Fibroblast of the conjunctiva (primary cell): ENCODE measurements around the gene CHAF1A.

Experiments
- DNase-seq: peaks from one replicate; pipeline ENCODE4 v3.0.0-alpha.2; 2010; ENCODE audit warnings: low read depth

Gene CHAF1A

DNA sequence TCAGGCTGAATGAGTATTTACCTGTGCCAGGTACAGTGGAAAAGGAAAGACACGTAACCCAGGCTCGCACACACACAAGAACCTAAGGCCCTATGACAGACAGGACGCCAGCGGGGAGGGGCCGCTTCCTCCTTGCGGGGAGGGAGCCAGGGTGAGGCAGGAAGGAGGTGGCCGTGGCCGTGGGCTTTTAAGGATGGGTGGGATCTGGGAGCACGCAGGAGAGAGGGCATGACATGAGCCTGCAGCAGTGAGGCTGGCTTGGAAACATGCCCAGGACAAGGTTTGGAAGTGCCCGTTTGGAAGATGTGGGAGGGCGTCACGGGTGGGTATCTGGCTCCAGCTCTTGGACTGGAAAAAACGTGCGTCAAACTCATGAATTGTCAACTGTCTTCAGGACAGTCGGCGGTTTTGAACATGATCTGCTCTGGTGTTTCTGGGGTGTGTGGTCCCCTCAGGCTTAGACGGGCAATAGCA is 22.1 kb upstream of the CHAF1A start:
- DNase-seq: no peak

DNA sequence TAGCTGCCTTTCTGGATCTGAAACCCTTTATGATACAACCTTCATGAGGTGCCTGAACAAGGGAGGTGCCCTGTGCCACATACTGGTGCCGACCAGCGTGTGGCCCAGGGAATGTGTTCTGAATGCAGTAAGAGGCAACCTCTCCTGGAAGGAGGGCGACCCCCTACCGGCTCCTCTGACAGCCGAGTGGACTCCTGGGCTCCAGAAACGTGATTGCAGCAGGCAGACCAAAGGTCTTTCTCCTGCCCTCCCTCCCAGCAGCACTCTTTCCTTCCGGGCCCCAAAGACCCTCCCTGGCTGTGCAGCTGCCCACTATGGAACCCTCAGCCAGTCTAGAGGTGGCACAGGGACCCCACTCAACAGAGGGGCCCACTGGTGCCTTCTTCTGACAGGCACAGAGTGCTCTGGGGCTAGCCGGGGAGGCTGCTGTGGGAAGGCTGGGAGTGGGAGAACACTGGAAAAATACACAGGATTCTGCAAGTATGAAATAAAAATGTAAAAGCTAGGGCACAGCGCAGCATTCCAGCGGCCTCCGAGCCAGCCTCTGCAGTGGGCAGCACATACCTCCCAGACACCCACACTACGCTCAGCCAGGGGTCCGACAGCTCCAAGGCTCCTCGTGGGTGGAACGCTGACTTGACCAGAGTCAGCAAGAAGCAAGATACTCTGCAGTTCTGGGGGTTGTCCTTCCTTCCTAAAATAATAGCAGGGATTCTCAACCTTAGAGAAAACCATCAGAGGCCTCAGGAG is 17.0 kb upstream of the CHAF1A start:
- DNase-seq: no peak

DNA sequence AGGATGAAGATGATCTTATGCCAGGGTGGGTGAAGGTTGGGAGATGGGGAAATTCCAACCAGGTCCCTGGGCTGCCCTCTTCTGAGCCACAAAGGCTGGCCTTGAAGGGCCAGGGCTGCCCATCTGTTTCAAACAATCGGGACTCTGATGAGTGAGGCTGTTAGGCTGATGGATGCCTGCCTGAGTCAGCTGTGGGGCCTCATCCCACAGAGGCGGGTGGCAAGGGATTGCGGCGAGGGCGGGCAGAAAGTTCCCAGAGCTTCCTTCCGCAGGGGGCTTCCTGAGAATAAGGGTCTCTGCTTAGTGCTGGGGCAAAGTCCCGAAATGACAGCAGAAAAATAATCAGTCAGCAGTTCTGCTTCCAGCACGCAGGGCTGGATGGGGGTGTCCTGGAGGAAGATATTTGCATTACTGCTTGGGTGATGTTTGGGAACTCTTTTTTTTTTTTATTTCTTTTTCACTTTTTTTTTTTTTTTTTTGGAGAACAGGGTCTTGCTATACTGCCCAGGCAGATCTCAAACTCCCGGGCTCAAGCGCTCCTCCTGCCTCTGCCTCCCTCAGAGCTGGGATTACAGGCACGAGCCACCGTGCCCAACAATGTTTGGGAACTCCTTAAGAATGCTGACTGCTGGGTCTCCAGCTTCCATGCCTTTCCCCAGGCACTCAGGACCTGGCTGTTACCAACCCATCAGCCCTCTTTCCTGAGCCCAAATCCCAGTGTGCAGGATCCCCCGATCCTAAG is 16.2 kb upstream of the CHAF1A start:
- no peak for DNase-seq

DNA sequence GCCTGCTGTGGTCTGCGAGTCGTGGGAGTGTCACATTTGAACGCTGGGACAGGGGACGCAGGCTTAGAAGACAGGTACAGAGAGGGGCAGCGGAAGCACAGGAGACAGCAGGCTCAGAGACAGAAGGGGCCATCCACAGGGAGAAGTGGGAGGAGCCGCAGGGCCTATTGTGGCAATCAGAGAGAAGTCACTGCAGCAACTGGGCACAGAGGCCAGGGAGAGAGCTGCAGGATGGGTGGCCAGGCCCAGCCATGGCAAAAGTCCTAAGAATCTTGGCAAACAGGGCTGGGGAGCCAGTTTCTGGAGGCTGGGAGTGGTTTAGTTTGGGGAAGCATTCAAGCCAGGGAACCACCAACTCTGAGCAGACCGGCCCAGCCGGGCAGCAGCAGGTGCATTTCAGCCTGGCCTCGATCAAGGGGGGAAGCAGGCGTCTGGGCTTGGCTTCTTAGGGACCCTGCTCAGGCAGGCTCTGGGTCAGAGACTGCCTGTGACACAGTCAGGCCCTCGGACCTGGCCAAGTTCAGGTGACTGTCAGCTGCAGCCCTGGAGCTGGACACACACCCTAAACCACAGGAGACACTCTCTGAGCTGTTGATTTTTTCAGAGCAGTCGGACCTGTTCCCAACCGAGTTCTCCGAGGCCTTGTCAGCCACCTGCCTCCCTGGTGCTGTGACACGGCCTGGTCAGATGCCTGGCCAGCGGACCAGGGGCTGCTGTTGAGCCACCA is 13.9 kb upstream of the CHAF1A start:
- no peak for DNase-seq

DNA sequence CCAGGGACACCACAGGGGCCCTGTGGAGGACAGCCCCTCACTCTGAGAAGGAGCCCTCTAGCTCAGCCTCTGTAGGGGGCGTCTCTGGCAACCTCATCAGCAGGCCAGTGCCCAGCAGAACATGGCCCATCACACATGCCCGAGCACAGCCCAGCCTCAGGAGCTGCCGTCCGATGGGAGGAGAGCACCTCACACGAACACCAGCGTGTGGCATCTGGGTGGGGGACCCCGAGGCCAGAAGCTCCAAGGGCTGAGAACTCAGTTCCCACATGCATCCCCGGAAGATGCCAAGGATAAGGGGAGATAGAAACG is 13.4 kb upstream of the CHAF1A start:
- no peak for DNase-seq

DNA sequence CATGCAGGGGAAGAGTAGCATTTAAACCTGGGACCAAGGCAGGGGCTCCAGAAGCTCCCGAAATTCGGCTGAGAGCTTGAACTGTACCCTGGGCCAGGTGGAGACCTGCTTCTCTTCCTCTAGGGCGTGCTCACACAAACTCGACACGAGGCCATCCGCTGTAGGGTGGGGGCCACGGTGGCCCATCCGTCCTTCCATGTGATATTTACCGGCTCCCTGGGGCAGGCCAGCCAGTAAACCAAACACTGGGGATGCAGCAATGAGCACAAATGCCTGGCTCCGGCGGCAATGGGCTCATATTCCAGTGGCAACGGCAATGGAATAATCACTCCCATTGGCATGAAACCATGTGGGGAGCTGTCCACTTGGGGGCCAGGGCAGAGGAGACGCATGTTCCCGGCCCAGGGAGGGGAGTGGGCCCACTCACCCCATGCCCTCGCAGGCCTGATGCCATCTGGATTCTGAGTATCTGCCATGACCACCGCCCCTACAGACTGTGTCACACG is 12.9 kb upstream of the CHAF1A start:
- no peak for DNase-seq

DNA sequence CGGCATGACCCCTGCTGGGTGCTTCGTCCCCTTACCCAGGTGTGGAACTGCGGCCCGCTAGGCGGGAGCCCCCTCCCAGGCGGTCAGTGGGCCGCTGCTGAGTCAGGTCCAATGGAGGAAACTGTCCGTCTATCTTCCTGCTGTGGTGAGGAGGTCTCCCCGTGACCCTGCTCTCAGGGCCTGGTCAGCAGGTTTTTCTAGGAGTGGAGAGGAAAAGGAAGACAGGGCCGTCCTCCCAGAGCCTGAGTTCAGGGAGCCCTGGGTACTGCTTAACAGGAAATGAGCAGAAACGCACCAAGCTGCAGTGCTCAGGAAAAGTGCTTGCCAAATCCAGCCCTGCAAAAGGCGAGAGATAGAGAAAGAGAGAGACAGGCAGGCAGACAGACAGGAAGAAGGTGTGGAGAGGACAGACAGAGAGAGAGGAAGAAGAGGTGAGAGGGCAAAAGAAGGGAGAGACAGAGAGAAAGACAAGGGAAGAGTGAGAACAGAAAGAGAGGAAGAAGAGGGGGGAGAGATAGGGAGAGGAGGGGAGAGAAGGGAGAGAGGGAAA is 12.3 kb upstream of the CHAF1A start:
- no peak for DNase-seq

DNA sequence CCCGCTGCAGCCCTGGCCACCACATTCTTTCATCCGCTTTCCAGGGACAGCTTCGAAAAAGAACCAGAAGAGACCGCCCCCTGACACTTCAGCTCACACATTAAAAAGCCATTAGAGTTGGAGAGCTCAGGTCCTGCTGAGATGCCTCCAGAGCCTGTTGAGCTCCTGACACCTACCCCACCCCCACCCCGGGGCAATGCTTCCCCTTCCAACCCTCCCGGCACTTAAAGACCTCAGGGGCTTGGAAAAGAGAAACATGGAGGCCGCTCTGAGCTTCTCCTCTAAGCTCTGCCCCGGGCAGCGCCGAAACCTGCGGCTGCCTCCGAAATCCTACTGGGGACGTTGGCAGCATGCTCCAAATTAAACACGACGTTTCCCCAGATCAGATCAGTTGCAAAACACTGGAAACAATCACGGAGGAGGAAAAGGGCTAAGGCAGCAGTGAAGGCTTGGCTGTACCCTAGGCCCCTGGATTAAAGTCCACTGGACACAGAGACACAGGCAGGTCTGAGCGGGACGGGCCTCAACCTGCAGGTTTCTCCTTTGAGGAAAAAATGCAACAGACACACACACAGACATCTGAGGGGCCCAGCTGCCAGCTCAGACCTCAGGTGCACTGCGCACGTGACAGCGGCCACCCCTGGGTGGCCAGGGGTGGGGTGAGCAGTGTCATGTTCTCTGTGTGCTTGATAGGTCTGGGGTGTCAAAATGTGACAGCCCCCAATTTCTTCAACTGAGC is 11.7 kb upstream of the CHAF1A start:
- no peak for DNase-seq

DNA sequence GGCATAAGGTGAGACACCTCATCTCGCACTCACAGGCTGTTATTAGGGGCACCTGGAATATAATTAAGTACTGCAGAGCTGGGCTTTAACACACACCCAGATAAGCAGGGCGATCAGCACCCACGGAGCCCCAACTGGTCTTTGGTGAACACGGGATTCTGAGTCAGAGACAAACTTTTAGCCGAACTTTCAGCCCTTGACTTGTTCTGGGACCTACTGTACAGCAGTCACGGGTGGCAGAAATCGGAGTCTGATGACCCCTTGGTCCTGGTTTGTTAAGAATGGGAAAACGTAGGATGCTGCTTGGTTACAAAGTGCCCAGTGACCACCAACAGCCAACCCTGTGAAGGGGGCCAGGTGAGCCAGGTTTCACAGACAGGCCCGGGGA is 11.1 kb upstream of the CHAF1A start:
- no peak for DNase-seq

DNA sequence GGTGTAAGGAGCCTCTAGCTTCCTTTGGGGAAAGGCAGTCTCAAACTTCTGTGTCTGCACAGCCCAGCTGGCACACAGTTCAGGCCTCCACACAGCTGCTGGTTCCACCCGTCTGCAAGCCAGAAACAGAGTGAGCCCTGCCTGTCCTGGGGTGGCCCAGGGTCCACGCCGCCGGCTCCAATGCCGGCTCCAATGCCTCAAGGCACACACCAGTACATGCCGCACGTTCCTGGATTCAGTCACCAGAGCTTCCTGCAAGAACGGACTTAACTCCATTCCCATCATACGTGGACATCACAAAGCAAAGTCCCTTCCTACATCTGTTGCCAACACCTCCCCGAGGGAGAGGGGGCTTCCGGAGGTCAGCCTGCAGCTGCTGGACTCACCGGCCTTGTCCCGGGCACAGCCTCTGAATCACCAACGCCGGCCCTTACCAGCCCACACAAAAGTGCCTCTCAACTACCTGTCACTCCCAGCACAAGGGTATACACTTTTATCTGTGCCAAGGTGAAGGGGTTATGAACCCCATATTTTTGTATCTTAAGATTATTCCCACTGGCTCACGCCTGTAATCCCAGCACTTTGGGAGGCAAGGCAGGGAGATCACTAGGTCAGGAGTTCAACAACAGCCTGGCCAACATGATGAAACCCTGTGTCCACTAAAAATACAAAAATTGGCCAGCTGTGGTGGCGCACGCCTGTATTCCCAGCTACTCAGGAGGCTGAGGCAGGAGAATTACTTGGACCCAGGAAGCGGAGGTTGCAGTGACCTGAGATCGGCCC is 10.5 kb upstream of the CHAF1A start:
- DNase-seq: peak; percentile 47

DNA sequence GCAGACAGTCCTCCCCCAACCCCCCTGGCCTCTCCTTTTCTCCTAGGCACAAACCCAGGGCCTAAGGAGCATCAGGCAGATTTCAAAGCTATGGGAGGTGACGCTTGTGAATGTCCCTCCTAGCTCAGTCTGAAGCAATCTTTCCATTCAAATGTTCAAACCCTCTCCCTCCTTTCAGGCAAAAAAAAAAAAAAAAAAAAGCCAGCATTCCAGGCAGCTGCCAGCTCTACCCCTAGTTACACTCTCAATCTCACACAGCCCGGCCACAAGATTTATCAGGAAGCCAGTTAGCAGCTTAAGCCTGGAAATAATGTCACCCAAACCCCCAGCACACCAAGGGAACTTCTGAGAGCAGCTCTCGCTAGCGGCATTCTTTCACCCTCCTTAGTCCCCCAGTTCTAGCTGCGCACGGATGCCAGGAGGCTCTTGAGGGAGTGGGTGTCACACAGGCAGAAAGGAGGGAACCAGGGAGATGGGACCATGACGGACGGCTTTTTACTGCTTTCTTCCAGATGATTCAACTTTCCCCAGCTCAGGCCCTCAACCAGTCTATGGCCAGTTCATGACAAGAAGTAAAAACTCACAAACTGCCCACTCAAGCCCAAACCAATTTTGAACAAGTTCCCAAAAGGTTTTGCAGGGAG is 8.4 kb upstream of the CHAF1A start:
- no peak for DNase-seq

DNA sequence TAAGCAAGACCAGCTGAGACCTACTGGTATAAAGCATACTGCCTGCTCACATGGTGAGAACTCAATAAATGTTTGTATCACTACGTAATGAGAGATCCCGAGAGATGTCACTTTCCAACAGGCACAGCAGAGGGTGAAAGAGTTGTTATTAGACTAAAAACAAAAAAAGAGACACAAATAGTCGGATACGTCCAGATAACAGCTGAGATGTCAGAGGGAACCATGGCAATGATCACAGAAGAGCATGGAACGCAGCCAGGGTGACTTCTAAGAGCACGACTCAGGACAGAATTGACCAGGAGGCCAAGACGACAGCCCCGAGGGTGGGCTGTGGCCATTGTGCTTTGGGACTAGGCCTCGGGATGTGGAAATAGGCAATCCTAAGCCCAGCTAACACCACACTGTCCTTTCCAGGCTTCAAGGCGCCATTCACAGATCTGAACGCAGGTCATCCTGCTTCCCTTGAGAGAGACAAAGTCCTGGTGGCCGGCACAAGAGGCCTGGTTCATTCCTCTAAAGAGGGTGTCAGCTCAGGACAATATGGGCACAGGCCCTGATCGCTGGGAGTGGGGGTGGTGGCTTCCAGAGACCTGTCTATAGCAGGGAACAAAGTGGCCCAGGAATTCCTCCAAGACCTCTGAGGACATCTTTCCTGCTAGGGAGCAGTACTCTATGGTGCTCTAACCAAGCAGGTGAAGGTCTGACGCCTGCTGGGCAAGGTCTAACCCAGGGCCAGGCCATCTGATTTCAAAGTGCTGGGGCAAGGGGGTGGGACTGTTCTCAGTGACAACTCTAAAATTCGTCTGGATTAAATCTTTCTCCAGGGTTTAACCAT is 5.3 kb upstream of the CHAF1A start:
- DNase-seq: no peak

DNA sequence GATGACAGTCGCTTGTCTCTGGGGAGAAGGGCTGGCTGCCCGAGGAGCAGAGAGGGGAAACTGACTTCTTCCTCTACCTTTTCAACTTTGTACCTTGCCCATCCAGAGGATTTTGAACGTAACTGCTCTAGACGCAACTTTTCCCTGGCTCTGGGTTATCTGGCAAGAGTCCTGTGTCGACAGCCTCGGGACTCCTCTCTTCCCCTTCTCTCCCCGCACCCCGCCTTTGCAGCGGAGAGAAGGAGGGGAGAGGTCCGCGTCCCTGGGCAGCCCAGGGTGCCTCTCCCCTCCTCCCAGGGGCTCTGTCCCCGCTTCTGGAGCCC is 2.7 kb upstream of the CHAF1A start:
- DNase-seq: no peak

DNA sequence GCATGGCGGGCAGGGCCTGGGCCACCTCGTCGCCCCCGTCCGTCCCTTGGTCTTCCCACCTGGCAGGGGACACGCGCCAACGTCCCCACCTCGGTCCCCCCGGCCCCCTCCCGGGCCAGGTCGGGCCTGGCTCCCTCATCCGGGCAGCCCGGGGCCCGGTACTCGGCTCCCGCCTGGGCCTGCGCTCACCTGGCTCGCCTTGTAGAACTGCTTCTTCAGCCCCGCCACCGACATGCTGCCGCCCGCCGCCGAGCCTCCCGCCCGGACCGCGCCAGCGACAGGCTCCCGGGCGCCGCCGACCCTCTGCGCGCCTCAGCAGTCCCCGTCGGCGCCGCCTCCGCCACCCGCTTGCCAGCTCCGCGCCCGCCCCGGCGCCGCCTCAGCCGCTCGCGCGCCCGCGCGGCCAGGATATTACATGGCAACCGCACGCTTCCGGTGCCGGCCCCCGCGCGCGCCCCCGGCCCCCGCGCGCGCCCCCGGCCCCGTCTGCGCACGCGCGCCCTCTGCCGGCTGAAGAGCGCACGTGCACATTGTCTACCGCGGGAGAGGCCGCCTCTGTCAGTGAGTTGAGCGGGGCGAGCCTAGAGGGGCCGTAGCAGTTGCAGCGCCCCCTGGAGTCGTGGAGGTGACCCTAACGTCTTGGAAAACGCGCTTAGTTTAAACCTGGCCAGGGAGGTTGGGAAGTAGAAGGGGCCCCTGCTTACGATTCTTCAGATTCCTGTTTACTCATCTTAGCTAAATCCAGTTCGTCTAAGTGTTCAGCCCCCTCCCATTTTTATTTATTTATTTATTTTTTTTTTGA is 2.1 kb upstream of the CHAF1A start, which contains the start of gene SH3GL1:
SH3GL1 (minus strand) TSS at position 413 of the 802 bp plus-strand sequence; CDS start at position 234, 179 bp downstream.
- peak; percentile 82 for DNase-seq

DNA sequence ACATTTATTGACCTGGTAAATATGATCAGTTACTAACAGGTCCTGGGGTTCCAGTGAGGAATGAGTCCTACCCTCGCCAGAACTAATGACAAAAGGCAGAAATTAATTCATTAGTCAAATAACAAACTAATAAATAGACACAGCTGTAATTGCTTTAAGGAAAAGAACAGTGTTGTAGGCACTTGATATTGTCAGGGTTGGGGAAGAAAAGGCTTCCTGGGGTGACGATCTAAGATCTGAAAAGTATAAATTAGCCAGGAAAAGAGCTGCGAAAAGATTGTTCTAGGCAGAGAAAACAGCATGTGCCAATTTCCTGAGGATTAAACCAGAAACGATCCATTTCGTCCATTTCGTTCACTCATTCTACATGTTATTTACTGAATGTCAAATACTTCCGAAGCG is 670 bp upstream of the CHAF1A start:
- no peak for DNase-seq

DNA sequence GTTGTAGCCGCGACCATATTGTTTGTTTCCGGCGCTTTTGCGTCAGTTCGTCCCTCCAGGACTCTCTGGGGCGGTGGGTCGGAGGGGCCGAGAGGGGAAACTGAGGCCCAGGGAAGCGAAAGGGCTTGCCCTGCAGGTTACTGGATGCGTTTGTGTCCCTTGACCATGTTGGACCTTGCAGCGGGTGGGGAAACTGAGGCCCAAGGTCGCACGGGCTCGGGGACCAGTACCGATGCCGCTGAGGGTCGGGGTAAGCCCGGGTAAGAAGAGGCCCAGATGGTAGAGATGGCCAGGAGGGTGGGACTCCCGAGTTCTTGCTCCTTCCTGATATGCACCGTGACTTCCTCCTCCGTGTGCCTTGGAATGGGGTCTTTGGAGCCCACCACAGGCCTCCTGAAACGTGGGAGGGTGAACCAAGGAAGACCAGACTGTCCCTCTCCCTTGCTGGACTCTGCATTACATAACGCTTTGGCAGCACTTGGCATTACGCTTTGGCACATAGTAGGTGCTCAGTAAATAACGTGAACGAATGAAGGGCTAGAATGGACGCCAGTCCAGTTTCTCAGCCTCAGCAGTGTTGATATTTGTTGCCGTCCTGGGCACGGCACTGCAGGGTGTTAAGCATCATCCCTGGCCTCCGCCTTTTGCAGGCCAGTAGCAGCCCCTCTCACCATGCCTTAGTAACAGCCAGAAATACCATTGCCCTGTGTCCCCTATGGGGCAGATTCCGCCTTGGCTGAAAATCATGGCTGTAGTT is 743 bp downstream of the CHAF1A start:
- DNase-seq: no peak

DNA sequence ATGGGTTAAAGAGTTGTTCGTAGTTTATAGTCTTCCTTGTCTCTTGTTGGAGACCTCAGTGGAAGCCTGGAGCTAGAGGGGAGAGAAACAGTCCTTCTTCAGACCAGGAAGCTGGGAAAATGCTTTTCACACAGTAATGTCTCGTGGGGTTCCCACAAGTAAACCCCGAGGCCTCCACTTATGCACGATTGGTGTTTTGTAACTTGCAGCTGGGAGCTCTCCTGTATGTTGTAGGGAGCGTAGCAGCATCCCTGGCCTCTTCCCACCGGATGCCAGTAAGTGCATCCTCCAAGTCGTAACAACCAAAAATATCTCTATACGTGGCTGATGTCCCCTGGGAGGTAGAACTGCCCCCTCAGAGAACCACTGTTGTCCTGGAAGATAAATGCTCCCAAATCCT is 3.5 kb downstream of the CHAF1A start:
- no peak for DNase-seq

DNA sequence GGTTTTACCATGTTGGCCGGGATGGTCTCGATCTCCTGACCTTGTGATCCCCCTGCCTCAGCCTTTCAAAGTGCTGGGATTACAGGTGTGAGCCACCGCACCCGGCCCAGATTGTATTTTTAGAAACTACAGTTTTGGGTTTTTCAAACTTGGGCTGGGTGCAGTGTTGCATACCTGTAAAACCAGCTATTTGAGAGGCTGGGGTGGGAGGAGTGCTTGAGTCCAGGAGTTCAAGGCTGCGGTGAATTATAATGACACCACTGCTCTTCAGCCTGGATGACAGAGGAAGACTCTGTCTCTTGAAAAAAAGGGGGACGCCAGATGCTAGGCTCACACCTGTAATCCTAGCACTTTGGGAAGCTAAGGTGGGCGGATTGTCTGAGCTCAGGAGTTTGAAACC is 4.2 kb downstream of the CHAF1A start:
- DNase-seq: no peak
